ENCODE results near the gene PTGER4. TPM values are rescaled to one million over a fixed set of nuclear protein-coding genes. Genes with fewer than 3 reads are reported as not detected.

PTGER4 gene
- total RNA-seq, 1 experiment from 2014 or later, result 0.92 TPM

GRCh38 chr5:40669606-40670390, 9.9 kb upstream of the PTGER4 start (continued):
- TF ChIP-seq ATF6 (CRISPR knock-in tag; IDR thresholded peaks at IDR 0.05), result no peak
- TF ChIP-seq SP1 (CRISPR knock-in tag; conservative IDR thresholded peaks at IDR 0.05), result no peak
- TF ChIP-seq, protein P1, sequence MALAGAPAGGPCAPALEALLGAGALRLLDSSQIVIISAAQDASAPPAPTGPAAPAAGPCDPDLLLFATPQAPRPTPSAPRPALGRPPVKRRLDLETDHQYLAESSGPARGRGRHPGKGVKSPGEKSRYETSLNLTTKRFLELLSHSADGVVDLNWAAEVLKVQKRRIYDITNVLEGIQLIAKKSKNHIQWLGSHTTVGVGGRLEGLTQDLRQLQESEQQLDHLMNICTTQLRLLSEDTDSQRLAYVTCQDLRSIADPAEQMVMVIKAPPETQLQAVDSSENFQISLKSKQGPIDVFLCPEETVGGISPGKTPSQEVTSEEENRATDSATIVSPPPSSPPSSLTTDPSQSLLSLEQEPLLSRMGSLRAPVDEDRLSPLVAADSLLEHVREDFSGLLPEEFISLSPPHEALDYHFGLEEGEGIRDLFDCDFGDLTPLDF (CRISPR knock-in tag; IDR thresholded peaks at IDR 0.05), result no peak
- TF ChIP-seq ARID4B (CRISPR knock-in tag; IDR thresholded peaks at IDR 0.05; ENCODE audit: borderline replicate concordance), result no peak
- TF ChIP-seq TCF7 (CRISPR knock-in tag; IDR thresholded peaks at IDR 0.05; ENCODE audit: low read depth), result no peak
- no peak for TF ChIP-seq ZBTB43 (CRISPR knock-in tag; IDR thresholded peaks at IDR 0.05)

DNA sequence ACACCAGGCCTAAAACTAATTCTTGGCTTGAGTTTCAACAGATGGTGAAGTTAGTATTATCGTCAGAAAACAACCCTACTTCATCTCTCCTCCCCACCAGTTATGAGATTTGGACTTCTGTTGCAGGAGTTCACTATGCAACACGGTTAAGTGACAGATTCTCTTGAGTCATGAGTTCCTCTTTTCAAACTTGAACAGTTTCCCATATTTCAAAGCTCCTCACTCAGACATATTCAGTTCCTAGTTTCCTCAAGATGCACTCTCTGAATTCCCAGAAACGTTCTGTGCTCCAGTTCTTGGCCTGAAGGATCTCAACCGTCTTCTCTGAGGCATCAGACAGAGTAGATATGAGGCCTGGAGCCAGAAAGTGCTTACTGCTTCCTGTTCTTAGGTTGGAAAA, 7.3 kb upstream of the PTGER4 start:
- H3K27ac Mint-ChIP-seq, result no peak overlapping the region
- no peak overlapping the region for H3K4me3 Mint-ChIP-seq
- ATAC-seq (no peak), DNase-seq (ENCODE audit: low spot score) (no peak)
- peaks cover 7% of the 10 kb centered on the region for H3K27me3 Mint-ChIP-seq (ENCODE audit: low read depth)
- H3K9me3 Mint-ChIP-seq, result no peaks in the 10 kb centered on the region
- TF ChIP-seq SMAD3 (CRISPR knock-in tag; IDR thresholded peaks at IDR 0.05; ENCODE audit: borderline replicate concordance), result no peak
- no peak for TF ChIP-seq MXD4 (CRISPR knock-in tag; IDR thresholded peaks at IDR 0.05; ENCODE audit: borderline replicate concordance)
- ChIA-PET POLR2A (no interaction called here), CTCF (no interaction called here)
- peaks cover 11% of the 10 kb centered on the region for H3K4me1 Mint-ChIP-seq
- H3K36me3 Mint-ChIP-seq, result no peaks in the 10 kb centered on the region

DNA sequence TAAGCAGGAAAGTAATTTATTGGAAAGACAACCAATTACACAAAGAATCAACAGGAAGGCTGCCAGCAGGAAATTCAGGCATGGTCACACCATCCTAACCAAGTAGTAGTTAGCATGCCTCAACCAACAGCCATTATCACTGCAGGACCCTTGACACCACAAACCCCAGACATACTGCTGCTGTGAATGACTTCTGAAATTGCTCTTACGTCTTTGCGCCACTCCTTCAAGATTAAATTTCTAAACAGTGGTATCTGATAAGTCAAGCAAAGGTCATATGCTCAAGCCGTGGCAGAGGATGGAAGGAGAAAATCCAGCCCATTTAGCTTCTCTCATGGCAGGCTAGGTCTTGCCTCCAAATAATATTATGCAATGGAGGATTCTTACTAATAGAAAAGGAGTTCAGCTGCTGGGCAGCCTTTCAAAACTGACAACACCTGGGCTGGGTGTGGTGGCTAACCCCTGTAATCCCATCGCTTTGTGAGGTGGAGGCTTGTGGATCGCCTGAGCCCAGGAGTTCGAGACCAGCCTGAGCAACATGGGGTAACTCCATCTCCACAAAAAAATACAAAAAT, 5.0 kb upstream of the PTGER4 start:
- no peak for ATAC-seq
- TF ChIP-seq TCF7 (CRISPR knock-in tag; IDR thresholded peaks at IDR 0.05; ENCODE audit: low read depth) (no peak), JAZF1 (CRISPR knock-in tag; IDR thresholded peaks at IDR 0.05) (no peak), USF1 (CRISPR knock-in tag; IDR thresholded peaks at IDR 0.05) (no peak), ZBTB43 (CRISPR knock-in tag; IDR thresholded peaks at IDR 0.05) (no peak), ZBTB21 (CRISPR knock-in tag; IDR thresholded peaks at IDR 0.05; ENCODE audit: borderline replicate concordance) (no peak)
- TF ChIP-seq, protein P2, sequence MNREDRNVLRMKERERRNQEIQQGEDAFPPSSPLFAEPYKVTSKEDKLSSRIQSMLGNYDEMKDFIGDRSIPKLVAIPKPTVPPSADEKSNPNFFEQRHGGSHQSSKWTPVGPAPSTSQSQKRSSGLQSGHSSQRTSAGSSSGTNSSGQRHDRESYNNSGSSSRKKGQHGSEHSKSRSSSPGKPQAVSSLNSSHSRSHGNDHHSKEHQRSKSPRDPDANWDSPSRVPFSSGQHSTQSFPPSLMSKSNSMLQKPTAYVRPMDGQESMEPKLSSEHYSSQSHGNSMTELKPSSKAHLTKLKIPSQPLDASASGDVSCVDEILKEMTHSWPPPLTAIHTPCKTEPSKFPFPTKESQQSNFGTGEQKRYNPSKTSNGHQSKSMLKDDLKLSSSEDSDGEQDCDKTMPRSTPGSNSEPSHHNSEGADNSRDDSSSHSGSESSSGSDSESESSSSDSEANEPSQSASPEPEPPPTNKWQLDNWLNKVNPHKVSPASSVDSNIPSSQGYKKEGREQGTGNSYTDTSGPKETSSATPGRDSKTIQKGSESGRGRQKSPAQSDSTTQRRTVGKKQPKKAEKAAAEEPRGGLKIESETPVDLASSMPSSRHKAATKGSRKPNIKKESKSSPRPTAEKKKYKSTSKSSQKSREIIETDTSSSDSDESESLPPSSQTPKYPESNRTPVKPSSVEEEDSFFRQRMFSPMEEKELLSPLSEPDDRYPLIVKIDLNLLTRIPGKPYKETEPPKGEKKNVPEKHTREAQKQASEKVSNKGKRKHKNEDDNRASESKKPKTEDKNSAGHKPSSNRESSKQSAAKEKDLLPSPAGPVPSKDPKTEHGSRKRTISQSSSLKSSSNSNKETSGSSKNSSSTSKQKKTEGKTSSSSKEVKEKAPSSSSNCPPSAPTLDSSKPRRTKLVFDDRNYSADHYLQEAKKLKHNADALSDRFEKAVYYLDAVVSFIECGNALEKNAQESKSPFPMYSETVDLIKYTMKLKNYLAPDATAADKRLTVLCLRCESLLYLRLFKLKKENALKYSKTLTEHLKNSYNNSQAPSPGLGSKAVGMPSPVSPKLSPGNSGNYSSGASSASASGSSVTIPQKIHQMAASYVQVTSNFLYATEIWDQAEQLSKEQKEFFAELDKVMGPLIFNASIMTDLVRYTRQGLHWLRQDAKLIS (CRISPR knock-in tag; IDR thresholded peaks at IDR 0.05; ENCODE audit: borderline replicate concordance), result no peak

More for the DNA sequence above, 5.0 kb upstream of the PTGER4 start:
- POLR2A ChIA-PET, result no interaction called here
- H3K27me3 Mint-ChIP-seq (ENCODE audit: low read depth), result peaks cover 23% of the 10 kb centered on the region
- DNase-seq (ENCODE audit: low spot score), result no peak
- H3K27ac Mint-ChIP-seq, result no peak overlapping the region
- CTCF ChIA-PET, result no interaction called here
- H3K4me1 Mint-ChIP-seq, result peaks cover 23% of the 10 kb centered on the region
- H3K4me3 Mint-ChIP-seq, result no peak overlapping the region
- no peaks in the 10 kb centered on the region for H3K36me3 Mint-ChIP-seq
- no peaks in the 10 kb centered on the region for H3K9me3 Mint-ChIP-seq
